Measurements from ENCODE around the gene GZMB.
"Not testable (repeated sequence)": the region's sequence is repeated elsewhere in the genome, so short reads cannot be mapped to it uniquely, and the experiment has no call there.

Gene GZMB

DNA sequence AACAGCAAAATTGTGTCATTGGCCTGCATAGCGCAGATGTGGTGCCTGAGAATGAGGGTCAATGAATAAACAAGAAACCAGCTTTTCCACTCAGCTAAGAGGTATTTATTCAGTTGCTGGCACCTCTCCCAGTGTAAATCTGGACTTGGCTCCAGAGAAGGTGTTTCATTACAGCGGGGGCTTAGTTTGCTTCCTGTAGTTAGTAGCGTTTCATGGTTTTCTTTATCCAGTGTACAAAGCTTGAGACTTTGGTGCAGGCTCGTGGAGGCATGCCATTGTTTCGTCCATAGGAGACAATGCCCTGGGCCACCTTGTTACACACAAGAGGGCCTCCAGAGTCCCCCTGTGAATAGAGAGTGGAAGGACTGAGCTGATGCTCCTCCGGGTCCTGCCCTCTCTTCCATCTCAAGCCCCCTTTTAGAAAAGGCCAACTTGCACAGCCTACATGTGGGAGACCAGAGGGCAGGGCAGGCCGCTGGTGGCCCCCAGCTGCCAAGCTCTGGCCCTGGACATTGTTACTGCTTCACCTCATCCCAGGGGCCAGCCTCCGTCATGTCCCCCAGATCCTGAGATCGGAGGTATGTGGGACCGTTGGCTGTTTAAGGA lies 3.0 kb downstream of the GZMB start:
- DNase-seq = no peak

DNA sequence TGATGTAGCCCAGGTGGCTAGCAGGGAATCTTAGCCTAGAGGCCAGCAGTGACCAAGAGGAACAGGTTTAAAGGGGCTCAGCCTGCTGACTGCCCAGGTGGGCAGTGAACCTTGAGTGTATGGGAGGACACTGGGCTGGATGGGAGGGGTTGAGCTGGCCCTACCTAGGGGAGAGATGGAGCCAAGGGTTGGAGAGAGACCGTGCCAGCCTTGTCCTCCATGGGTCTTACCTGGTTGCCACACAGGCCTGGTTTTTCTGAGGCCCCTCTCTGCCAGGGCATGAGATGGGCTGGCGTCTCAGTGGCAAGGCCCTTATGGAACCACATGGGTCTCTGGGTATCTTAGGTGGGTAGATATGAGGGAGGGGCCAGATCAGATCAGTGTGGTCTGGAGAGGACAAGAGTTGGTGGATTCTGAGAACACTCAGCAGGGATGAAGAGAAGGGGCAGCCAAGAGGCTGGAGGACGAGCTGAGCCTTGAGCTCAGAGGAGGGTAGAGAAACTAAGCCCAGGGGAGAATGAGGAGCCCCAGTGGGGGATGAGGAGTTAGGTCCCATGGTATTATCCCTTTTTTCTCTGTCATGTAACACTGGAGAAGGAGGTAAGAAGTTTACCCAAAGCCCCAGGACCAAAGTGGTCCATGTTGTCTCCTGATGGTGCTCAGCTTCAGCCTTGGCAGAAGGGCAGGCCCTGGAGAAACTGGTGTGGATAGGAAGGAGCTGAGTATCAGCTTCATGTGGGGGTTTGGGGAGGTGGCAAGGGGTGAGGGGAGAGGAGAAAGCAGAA lies 3.7 kb downstream of the GZMB start:
- no peak for DNase-seq

DNA sequence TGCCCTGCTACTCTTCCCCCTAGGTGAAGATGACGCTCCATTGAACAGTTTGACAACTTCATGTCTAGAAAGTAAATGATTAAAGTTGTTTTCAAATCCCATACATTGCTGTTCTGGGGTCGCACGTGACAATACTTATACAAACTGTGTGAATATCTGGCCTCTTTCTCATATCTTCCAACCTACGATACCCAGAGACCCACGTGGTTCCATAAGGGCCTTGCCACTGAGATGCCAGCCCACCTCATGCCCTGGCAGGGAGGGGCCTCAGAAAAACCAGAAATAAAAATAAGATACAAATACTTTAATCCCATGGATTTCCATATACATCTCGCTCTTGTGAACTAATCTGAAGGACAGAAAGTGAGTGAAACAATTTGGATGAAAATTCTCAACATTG lies 4.5 kb downstream of the GZMB start:
- no peak for DNase-seq

DNA sequence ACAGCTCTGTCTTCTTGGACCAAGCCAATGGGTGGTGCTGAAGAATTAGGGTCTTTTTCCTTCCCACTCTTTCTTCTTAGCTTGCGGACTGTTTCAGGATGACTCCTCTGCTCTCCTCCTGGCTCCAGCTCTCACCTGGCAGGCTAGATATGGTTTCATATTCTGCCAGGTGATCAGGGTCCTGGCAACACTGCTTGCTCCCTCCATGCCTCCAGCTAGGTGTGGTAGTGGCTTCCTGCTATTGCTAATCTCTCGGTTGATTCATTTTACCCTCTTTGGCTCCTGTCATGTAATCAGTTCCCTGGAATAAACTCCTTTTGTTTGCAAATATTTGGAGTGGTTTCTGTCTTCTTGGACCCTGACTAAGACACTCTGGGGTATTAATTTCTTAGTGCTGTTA lies 20.2 kb downstream of the GZMB start:
- DNase-seq = no peak

DNA sequence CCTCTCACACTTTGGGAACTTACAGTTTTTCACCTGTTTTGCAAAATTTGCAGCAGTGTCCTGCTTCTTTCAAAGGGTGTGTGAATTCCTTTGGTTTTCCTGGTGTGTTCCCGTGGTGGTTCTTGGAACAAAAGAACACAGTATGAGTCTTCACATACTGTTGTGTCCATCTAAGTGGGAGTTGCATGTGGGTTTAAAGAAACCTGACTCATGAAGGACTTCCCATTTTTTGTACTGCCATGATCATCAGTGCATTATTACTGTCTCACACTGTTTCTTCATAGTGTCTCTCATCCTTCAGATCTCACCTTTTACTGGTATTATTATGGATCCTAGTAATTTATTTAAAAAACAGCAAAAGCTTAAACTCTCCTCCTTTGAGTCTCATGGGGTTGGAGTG lies 20.7 kb downstream of the GZMB start:
- no peak for DNase-seq

DNA sequence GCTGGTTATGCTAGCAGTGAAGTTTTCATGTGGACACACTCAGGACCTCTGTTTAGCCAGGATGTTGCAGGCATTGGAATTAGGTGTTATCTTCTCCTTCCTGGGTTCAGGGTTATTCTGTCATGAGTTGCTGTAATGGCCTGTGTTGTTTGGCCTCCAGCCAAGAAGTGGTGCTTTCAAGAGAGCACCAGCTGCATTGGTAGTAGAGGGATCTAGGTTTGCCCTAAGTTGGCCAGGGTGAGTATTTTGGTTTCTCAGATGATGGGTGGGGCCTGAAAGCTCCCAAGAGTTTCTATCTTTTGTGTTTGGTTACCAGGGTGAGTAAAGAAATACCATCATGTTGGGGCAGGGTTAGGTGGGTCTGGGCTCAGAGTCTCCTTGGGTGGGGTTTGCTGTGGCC lies 21.8 kb downstream of the GZMB start:
- peak in 1 of 2 donors; percentile 37 for DNase-seq

DNA sequence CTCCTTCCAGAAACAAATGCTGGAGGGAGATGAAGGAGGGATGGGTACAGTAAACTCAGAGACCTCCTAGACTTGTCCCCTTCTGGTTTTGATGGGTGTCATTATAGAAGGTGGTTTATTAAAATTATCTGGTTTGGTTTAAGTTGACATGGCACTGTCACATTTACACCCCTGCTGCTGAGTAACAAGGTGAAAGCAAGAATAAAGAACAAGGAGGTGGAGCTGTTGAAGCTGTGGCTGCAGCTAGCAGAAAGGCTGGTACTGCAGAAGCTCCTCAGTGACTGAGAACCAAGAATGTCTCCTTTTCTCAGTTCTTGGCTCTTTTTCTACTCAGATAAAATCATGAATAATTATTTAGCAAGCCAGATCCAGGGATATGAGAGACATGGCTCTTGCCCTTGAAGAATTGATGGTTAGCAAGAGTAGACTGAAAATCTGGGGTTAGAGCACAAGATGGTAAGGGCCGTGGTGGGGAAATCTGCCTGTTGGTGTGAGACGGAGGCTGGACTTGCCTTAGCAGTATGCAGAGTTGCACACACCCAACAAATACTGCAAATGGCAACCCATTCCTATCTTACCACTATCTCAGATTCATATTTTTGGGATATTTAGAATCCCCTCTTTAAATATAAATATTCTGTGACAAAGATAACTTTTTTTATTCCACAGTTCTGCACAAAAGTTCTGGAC lies 24.2 kb downstream of the GZMB start, which contains the start of gene GZMH:
GZMH (minus strand) TSS at position 31 of the 690 bp plus-strand sequence. CDS start 72 bp downstream, outside the sequence.
- peak in 1 of 2 donors; percentile 49 for DNase-seq

DNA sequence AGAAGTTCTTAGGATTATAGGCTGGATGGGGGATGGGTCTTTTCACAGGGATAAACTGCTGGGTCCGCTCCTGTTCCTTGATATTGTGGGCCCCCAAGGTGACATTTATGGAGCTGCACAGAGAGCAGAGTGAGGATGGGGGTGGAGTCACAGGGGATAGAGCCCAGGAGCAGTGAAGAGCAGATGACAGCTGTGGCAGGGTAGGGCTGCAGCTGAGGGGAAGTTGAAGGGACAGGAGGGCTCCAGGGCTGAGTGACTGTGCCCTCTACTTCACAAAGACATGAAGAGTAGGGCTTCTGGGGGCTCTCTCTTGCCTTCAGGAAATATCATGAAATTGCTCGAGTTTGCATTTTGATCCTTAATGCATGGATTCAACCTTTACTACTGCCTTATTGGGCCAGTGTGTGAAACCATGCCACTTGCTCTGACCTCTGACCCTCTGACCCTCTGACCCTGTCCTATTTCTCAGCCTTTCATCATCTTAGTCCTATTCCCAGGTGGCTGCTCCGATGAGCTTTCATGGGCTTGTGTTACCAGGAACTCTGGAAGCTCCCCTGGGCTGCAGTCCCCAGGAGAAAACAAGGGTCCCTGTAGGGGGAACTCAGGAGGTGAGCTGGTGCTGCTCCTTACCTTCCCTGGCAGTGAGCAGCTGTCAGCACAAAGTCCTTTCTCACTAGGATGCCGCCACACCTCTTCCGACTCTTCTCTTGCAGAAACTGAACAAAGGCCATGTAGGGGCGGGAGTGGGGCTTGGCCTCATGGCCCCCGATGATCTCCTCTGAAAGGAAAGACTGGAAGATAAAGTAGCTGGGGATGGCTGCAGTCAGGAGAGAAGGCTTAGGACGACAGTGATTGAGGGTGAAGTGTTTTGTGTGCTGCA lies 26.1 kb downstream of the GZMB start:
- no peak for DNase-seq

DNA sequence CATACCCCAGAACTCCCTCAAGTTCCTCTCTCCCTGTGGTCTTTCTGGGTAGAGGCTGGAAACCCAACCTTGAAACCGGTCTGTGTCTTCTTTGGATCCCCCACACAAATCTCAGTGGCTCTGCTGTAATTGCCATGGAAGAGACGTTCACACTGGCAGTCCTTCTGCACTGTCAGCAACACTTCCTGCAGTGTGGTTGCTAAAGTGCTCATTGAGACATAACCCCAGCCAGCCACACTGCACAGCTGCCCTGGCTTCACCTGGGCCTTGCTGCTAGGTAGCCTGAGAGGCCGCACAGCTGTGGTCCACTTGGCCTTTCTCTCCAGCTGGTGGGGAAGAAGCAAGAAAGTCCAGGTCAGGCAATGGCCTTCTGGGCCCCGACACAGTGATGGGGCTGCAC lies 26.9 kb downstream of the GZMB start:
- no peak for DNase-seq

DNA sequence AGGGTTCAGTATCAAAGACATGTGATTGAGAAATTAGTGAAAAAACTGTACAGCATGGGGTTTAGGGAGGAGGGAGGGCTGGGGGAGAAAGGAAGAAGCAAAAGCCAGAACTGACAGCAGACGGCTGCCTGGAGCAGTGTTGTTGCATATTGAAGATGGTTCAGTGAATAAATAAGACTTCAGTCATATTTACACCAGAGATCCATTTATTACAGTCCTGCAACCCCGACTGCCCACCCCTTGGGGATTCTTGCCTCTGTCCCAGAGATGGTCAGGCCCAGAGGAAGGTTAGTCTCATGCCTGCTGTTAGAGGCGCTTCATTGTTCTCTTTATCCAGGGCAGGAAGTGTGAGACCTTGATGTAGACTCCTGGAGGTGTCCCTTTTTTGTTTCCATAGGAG lies 27.7 kb downstream of the GZMB start:
- DNase-seq = no peak

DNA sequence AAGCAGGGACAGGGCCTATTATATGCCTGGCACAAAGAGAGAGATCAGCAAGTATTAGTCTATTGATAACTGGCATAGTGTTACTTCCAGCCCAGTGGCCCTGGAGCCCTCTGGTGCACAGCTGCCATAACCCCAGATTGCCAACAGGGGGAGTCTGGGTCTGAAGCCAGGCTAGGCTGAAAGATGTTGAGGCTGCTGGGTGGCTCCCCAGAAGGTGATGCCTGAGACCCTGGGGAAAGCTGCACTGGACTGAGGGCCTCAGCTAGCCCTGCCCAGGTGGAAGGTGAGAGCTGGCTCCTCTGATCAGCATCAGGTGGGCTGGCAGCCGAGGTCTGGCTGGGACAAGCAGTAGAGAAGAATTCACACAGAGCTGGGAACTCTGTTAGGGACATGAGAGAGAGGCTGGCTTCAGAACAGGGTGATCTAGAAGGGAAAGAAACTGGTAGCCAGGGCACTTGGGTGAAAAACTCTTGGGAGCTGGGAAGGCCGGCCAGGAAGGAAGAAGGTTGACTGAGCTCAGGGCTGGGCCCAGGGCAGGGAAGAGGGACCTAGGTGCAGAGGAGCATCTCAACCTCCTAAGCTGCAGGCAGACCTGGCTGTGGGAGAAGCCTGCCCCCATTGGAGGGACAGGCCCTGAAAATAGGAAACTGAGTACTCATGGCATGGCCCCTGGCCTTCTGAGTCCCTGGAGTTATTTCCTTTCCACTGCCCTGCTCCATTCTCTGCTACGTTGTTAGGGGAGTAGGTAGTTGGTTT lies 28.4 kb downstream of the GZMB start:
- peak; percentile 64 to 75 for DNase-seq

DNA sequence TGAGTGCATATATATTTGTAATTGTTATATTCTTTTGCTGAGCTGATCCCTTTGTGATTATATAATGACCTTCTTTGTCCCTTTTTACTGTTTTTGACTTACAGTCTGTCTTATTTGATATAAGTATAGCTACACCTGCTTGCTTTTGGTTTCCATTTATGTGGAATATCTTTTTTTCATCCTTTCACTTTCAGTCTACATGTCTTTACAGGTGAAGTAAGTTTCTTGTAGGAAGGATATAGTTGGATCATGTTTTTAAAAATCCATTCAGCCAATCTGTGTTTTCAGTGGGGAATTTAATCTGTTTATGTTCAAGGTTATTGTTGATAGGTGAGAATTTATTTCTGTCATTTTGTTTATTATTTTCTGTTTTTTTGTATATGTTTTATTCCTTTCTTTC lies 36.6 kb downstream of the GZMB start:
- no peak for DNase-seq

DNA sequence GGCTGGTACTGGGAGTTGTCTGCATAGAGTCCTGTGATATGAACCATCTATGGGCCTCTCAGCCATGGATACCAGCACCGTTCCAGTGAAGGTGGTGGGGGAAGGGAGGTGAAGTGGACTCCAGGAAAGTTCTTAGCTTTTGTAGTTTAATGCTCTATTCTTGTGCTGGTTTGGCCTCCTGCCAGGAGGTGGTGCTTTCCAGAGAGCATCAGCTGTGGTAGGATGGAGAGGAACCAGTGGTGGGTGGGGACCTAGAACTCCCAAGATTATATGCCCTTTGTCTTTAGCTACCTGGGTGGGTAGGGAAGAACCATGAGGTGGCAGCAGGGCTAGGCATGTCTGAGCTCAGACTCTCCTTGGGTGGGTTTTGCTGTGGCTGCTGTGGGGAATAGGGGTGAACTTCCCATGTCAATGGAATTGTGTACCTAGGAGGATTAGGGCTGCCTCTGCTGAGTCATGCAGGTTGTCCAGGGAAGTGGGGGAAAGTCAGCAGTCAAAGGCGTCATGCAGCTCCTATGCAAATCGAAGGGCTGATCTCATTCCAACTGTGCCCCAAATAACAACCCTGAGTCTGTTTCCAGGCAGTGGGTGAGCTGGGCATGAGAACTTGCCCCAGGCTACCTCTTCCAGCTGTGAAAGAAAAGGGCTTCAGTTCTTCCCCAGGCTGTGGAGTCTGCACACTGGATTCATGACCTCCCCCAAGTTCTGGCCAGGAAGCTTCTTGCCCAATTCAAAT lies 38.7 kb downstream of the GZMB start:
- DNase-seq = no peak

DNA sequence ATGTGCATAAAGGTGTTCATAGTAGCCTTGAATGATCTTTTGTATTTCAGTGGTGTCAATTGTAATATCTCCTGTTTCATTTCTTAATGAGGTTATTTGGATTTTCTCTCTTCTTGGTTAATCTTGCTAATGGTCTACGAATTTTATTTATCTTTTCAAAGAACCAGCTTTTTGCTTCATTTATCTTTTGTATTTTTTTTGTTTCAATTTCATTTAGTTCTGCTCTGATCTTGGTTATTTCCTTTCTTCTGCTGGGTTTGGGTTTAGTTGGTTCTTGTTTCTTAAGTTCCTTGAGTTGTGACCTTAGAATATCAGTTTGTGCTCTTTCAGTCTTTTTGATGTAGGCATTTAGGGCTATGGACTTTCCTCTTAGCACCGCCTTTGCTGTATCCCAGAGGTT lies 43.0 kb downstream of the GZMB start:
- not testable (repeated sequence) for DNase-seq

DNA sequence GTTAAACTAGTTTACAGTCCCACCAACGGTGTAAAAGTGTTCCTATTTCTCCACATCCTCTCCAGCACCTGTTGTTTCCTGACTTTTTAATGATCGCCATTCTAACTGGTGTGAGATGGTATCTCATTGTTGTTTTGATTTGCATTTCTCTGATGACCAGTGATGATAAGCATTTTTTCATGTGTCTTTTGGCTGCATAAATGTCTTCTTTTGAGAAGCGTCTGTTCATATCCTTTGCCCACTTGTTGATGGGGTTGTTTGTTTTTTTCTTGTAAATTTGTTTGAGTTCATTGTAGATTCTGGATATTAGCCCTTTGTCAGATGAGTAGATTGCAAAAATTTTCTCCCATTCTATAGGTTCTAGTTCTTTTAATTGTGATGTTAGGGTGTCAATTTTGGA lies 49.6 kb downstream of the GZMB start:
- not testable (repeated sequence) for DNase-seq

Measured in CD4-positive, alpha-beta T cell treated with Interferon alpha-2 for 1 hour (primary cell).